Measurements from ENCODE around the gene NR2E3.

GRCh38 chr15:71782422-71783165 is 27.8 kb upstream of the NR2E3 start:
- TF ChIP-seq, protein P1, sequence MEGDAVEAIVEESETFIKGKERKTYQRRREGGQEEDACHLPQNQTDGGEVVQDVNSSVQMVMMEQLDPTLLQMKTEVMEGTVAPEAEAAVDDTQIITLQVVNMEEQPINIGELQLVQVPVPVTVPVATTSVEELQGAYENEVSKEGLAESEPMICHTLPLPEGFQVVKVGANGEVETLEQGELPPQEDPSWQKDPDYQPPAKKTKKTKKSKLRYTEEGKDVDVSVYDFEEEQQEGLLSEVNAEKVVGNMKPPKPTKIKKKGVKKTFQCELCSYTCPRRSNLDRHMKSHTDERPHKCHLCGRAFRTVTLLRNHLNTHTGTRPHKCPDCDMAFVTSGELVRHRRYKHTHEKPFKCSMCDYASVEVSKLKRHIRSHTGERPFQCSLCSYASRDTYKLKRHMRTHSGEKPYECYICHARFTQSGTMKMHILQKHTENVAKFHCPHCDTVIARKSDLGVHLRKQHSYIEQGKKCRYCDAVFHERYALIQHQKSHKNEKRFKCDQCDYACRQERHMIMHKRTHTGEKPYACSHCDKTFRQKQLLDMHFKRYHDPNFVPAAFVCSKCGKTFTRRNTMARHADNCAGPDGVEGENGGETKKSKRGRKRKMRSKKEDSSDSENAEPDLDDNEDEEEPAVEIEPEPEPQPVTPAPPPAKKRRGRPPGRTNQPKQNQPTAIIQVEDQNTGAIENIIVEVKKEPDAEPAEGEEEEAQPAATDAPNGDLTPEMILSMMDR (IDR thresholded peaks at IDR 0.05): no peak
- no peak for TF ChIP-seq POLR2A (IDR thresholded peaks at IDR 0.05)

Data from thyroid gland (tissue), 4 donors.